HepG2 (cell line): ENCODE measurements around the gene MFSD11. TPM values are rescaled to one million over a fixed set of nuclear protein-coding genes. Genes with fewer than 3 reads are reported as not detected.

ENCODE experiments used
- AKNA ChIP-seq: sonication (generic); formaldehyde crosslinking; IDR thresholded peaks from 2 replicates; pipeline ENCODE4 v1.4.0; 2020; ENCODE audit warnings: missing genetic modification reagents, borderline replicate concordance
- ATAD3A ChIP-seq: sonication (generic); formaldehyde crosslinking; IDR thresholded peaks from 2 replicates; pipeline ENCODE4 v1.4.0; 2020; ENCODE audit warnings: missing genetic modification reagents
- ELF3 ChIP-seq: IDR thresholded peaks from 2 replicates; pipeline ENCODE4 v1.6.1; 2016; ENCODE audit warnings: missing genetic modification reagents, missing compliant biosample characterization
- FOXP1 ChIP-seq, 2 experiments: fragments of 450-650 bp in 1 of 2; IDR thresholded peaks; 2 replicates each; pipeline ENCODE4 v1.6.1; 2017 to 2018; ENCODE audit warnings: antibody characterized with exemption in 1 of 2
- GZF1 ChIP-seq: sonication (generic); formaldehyde crosslinking; IDR thresholded peaks from 2 replicates; pipeline ENCODE4 v1.5.1; 2020; ENCODE audit warnings: mild to moderate bottlenecking, missing genetic modification reagents
- MAFF ChIP-seq: IDR thresholded peaks from 2 replicates; pipeline ENCODE4 v1.6.1; 2011; ENCODE audit warnings: low read depth, low read length, improper control_type of control experiment
- NFYB ChIP-seq: sonication (generic); formaldehyde crosslinking; IDR thresholded peaks from 2 replicates; pipeline ENCODE4 v1.4.0; 2020; ENCODE audit warnings: missing genetic modification reagents
- NR2F2 ChIP-seq: IDR thresholded peaks from 2 replicates; pipeline ENCODE4 v1.6.1; 2012; ENCODE audit warnings: low read depth, inconsistent platforms, borderline replicate concordance
- PLRG1 ChIP-seq: fragments of 450-650 bp; conservative IDR thresholded peaks from 2 replicates; pipeline ENCODE4 v1.6.1; 2016
- RORA ChIP-seq: sonication (generic); formaldehyde crosslinking; IDR thresholded peaks from 2 replicates; pipeline ENCODE4 v1.5.0; 2020; ENCODE audit warnings: mild to moderate bottlenecking, missing genetic modification reagents, moderate library complexity
- ZNF225 ChIP-seq: sonication (generic); formaldehyde crosslinking; IDR thresholded peaks from 2 replicates; pipeline ENCODE4 v1.4.0; 2020; ENCODE audit warnings: mild to moderate bottlenecking, missing genetic modification reagents
- ZNF282 ChIP-seq: fragments of 450-650 bp; IDR thresholded peaks from 2 replicates; pipeline ENCODE4 v1.6.1; 2018; ENCODE audit not compliant: partially characterized antibody
- ZNF317 ChIP-seq: sonication (generic); formaldehyde crosslinking; IDR thresholded peaks from 2 replicates; pipeline ENCODE4 v1.5.0; 2020; ENCODE audit warnings: mild to moderate bottlenecking, missing genetic modification reagents
- ZNF432 ChIP-seq: sonication (generic); formaldehyde crosslinking; IDR thresholded peaks from 2 replicates; pipeline ENCODE4 v1.5.0; 2020; ENCODE audit warnings: missing genetic modification reagents, mild to moderate bottlenecking, borderline replicate concordance
- ZNF563 ChIP-seq: sonication (generic); formaldehyde crosslinking; IDR thresholded peaks from 2 replicates; pipeline ENCODE4 v1.8.0; 2022; ENCODE audit warnings: mild to moderate bottlenecking, moderate library complexity, missing genetic modification reagents
- ZNF724P ChIP-seq: sonication (generic); formaldehyde crosslinking; IDR thresholded peaks from 2 replicates; pipeline ENCODE4 v1.8.0; 2022; ENCODE audit warnings: missing genetic modification reagents, borderline replicate concordance
- polyA plus RNA-seq, 8 experiments: library from polyadenylated mRNA; depleted of rRNA in 3 of 8; stranded (reverse) in 7 of 8; unstranded in 1 of 8; fragments of >200 nt; fragmentation: Illumina TruSeq in 4 of 8; extraction: Trizol in 4 of 8; gene quantifications; 2 replicates each; pipeline versions ENCODE4 v1.2.1 to v1.2.3, GENCODE V29; 2011 to 2016; ENCODE audit warnings: low read depth in 4 of 8, missing spikeins in 1 of 8, mixed read lengths in 1 of 8; ENCODE audit not compliant: insufficient read depth in 1 of 8
- total RNA-seq, 5 experiments: library from RNA; depleted of rRNA; stranded (reverse); fragments of >200 nt; fragmentation: Illumina TruSeq; extraction: Trizol; gene quantifications; 2 replicates each; pipeline ENCODE4 v1.2.3, GENCODE V29; 2016; ENCODE audit warnings: low read depth in 1 of 5
- TF ChIP-seq, protein P1 (sequence below), 2 experiments: sonication (generic) in 1 of 2; formaldehyde crosslinking in 1 of 2; IDR thresholded peaks; 2 replicates each; pipeline versions ENCODE4 v1.4.0 to v1.6.1; 2016 to 2020; ENCODE audit warnings: borderline replicate concordance in 1 of 2, low read depth in 1 of 2, mild to moderate bottlenecking in 1 of 2, missing genetic modification reagents in 1 of 2

The MFSD11 gene
- total and polyA plus RNA-seq, 2 of the 13 experiments (the other 11 are each of a cell fraction or from before 2014, with no cell fraction given): 26.1 to 36.3 TPM

DNA sequence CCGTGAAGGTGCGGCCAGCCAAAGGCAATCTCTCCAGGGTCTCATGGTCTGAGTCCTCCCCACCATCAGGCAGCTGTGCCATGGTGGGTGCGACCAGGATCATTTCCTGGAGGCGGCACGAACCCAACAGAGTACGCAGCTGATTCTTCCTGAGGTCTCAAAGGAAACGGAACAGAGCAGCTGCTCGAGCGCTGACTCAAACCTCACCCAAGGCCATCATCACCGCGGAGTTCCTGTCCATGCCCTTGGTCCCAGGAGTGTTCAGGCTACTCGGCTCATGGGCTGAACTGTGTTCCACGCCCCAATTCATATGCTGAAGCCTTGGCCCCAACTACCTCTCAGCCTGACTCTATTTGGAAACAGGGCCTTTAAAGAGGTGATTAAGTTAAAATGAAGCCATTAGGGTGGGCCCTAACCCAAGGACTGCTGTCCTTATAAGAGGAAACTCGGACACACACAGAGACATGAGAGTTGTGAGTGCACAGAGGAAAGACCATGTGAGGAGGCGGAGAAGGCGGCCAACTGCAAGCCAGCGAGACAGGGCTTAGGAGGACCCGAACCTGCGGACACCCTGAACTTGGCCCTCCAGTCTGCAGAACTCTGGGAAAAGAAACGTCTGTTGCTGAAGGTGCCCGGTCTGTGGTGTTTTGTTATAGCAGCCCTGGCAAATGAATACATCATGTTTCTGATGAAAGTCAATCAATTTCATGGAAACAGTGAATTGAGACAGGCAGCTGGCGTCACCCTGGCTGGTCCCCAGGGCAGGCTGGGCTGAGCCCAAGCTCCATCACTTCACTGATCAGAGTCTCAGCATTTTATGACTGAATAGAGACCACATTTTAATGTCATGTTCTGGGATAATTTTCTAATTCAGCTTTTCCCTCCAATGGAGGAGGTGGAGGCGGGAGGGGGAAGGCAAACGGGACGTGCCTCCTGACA lies 40.9 kb upstream of the MFSD11 start (continued):
- TF ChIP-seq AKNA (CRISPR knock-in tag) (no peak), ELF3 (CRISPR knock-in tag) (peak; percentile 91), ZNF225 (CRISPR knock-in tag) (no peak), NFYB (CRISPR knock-in tag) (no peak), NR2F2 (no peak), PLRG1 (no peak), ZNF282 (no peak), ZNF724P (no peak), ZNF432 (CRISPR knock-in tag) (no peak), ZNF563 (CRISPR knock-in tag) (no peak; the same call in 1 of the 2 replicates), RORA (CRISPR knock-in tag) (no peak), GZF1 (CRISPR knock-in tag) (0 out of 2 replicates have a peak, but pooled peaks have one; percentile 31), FOXP1 (IDR thresholded peaks at IDR 0.05) (no peak), FOXP1 (CRISPR knock-in tag; IDR thresholded peaks at IDR 0.05) (0 out of 2 replicates have a peak, but pooled peaks have one; percentile 9), MAFF (no peak), ZNF317 (no peak), ATAD3A (CRISPR knock-in tag) (no peak)
- TF ChIP-seq, protein P1, sequence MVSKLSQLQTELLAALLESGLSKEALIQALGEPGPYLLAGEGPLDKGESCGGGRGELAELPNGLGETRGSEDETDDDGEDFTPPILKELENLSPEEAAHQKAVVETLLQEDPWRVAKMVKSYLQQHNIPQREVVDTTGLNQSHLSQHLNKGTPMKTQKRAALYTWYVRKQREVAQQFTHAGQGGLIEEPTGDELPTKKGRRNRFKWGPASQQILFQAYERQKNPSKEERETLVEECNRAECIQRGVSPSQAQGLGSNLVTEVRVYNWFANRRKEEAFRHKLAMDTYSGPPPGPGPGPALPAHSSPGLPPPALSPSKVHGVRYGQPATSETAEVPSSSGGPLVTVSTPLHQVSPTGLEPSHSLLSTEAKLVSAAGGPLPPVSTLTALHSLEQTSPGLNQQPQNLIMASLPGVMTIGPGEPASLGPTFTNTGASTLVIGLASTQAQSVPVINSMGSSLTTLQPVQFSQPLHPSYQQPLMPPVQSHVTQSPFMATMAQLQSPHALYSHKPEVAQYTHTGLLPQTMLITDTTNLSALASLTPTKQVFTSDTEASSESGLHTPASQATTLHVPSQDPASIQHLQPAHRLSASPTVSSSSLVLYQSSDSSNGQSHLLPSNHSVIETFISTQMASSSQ (IDR thresholded peaks at IDR 0.05; ENCODE audit: low read depth): no peak
- TF ChIP-seq, protein P1 (CRISPR knock-in tag; IDR thresholded peaks at IDR 0.05; ENCODE audit: borderline replicate concordance): no peak
